Measurements from ENCODE around the gene VEPH1.

DNA sequence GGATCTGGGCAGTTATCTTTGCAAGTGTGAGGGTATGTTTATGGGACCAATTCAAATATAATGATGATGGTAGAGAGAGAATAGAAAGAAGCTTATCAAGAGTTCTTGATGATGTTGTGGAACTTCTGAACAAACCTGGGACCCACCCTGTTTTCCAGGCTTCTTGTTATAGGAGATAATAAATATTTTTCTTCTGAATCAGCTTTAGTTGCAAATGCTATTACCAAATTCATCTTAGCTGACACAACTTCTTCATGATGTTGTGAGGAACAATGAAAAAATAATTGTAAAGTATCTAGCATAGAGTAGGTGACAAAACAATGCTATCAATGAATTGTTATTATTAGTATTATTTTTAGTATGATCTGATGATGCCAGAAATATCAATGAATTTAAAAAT lies 110.1 kb downstream of the VEPH1 start:
- TF ChIP-seq, protein P1, sequence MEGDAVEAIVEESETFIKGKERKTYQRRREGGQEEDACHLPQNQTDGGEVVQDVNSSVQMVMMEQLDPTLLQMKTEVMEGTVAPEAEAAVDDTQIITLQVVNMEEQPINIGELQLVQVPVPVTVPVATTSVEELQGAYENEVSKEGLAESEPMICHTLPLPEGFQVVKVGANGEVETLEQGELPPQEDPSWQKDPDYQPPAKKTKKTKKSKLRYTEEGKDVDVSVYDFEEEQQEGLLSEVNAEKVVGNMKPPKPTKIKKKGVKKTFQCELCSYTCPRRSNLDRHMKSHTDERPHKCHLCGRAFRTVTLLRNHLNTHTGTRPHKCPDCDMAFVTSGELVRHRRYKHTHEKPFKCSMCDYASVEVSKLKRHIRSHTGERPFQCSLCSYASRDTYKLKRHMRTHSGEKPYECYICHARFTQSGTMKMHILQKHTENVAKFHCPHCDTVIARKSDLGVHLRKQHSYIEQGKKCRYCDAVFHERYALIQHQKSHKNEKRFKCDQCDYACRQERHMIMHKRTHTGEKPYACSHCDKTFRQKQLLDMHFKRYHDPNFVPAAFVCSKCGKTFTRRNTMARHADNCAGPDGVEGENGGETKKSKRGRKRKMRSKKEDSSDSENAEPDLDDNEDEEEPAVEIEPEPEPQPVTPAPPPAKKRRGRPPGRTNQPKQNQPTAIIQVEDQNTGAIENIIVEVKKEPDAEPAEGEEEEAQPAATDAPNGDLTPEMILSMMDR (optimal IDR thresholded peaks at IDR 0.05 in 1 of 3, IDR thresholded peaks at IDR 0.05 in 1 of 3, conservative IDR thresholded peaks at IDR 0.05 in 1 of 3; ENCODE audit: extremely low read depth in 1 of 3, insufficient read depth in 2 of 3, low read length in 3 of 3) = no peak
- TF ChIP-seq EZH2 (IDR thresholded peaks at IDR 0.05; ENCODE audit: low read length) = no peak
